SU-DHL-6 (cell line): ENCODE data around the gene SRSF4.

Experiments used
- H2AFZ ChIP-seq: fragments of 200-600 bp; sonication (generic); 2 replicates; pipeline ENCODE4 v1.6.1; 2014; ENCODE audit warnings: low read depth, mild to moderate bottlenecking, moderate library complexity, mixed read lengths, antibody characterized with exemption, low read length; ENCODE audit not compliant: severe bottlenecking
- H3F3A ChIP-seq: fragments of 200-600 bp; shearing (Covaris generic); 2 replicates; pipeline ENCODE4 v1.6.0; 2016; ENCODE audit warnings: antibody characterized with exemption, mild to moderate bottlenecking; ENCODE audit not compliant: insufficient read depth
- H3K27ac ChIP-seq: fragments of 200-600 bp; sonication (generic); 2 replicates; pipeline ENCODE4 v1.5.1; 2016; ENCODE audit warnings: low read depth, mild to moderate bottlenecking, low read length, moderate library complexity, mixed read lengths
- H3K27me3 ChIP-seq: fragments of 200-600 bp; sonication (generic), shearing (Covaris generic); 2 replicates; pipeline ENCODE4 v1.6.0; 2014; ENCODE audit warnings: mild to moderate bottlenecking, low read length
- H3K36me3 ChIP-seq: fragments of 200-600 bp; sonication (generic); 2 replicates; pipeline ENCODE4 v1.6.1; 2014; ENCODE audit warnings: mild to moderate bottlenecking, low read length, mixed read lengths
- H3K4me2 ChIP-seq: fragments of 300-600, 200-600 bp; shearing (Covaris generic), sonication (generic); 2 replicates; pipeline ENCODE4 v1.6.0; 2014; ENCODE audit warnings: low read length, low read depth, mild to moderate bottlenecking; ENCODE audit not compliant: poor library complexity, severe bottlenecking
- H3K4me3 ChIP-seq: fragments of 200-600 bp; sonication (generic); 2 replicates; pipeline ENCODE4 v1.5.1; 2014; ENCODE audit warnings: antibody characterized with exemption, low read length, mild to moderate bottlenecking, mixed read lengths; ENCODE audit not compliant: insufficient read depth, poor library complexity, severe bottlenecking
- H3K79me2 ChIP-seq: fragments of 200-600 bp; sonication (generic); 2 replicates; pipeline ENCODE4 v1.6.1; 2014; ENCODE audit warnings: mild to moderate bottlenecking, low read length, moderate library complexity; ENCODE audit not compliant: insufficient read depth
- H3K9ac ChIP-seq: fragments of 200-600 bp; sonication (generic); 2 replicates; pipeline ENCODE4 v1.7.0; 2014; ENCODE audit warnings: mild to moderate bottlenecking, low read length
- H3K9me2 ChIP-seq: fragments of 200-600 bp; sonication (generic); replicated peaks from 2 replicates; pipeline ENCODE4 v1.6.1; 2014; ENCODE audit warnings: low read length; ENCODE audit not compliant: insufficient read depth
- H3K9me3 ChIP-seq: fragments of 200-600 bp; sonication (generic); 2 replicates; pipeline ENCODE4 v1.6.1; 2014; ENCODE audit warnings: low read length, mixed read lengths; ENCODE audit not compliant: insufficient read depth
- H4K20me1 ChIP-seq: fragments of 200-600 bp; sonication (generic); 2 replicates; pipeline ENCODE4 v1.6.1; 2014; ENCODE audit warnings: low read depth, mild to moderate bottlenecking, antibody characterized with exemption, low read length, moderate library complexity, mixed read lengths
- CTCF ChIP-seq: fragments of 200-600 bp; sonication (generic); IDR thresholded peaks from one replicate; pipeline ENCODE4 v1.5.1; 2017; ENCODE audit warnings: antibody characterized with exemption, mild to moderate bottlenecking, low read length, moderate library complexity; ENCODE audit not compliant: insufficient read depth, poor library complexity, severe bottlenecking
- EZH2phosphoT487 ChIP-seq: fragments of 200-600 bp; sonication (generic), shearing (Covaris generic); conservative IDR thresholded peaks from 2 replicates; pipeline ENCODE4 v1.6.1; 2018; ENCODE audit warnings: mild to moderate bottlenecking, antibody characterized with exemption, low read length, moderate library complexity, mixed read lengths

SRSF4 gene

GRCh38 chr1:29218223-29218622, 36.5 kb upstream of the SRSF4 start:
- no peak overlapping the region for H3K4me3 ChIP-seq
- no peaks in the 10 kb centered on the region for H3F3A ChIP-seq
- no peak for TF ChIP-seq EZH2phosphoT487
- no peak for TF ChIP-seq CTCF
- 0 out of 2 replicates have a peak, but pooled peaks cover 6% of the 10 kb centered on the region for H3K36me3 ChIP-seq
- no peaks in the 10 kb centered on the region for H3K9me3 ChIP-seq
- H4K20me1 ChIP-seq: no peaks in the 10 kb centered on the region
- no peaks in the 10 kb centered on the region for H3K79me2 ChIP-seq
- no peak overlapping the region for H3K27ac ChIP-seq
- no peak overlapping the region for H3K9ac ChIP-seq
- H3K4me2 ChIP-seq: no peak overlapping the region
- no peaks in the 10 kb centered on the region for H3K9me2 ChIP-seq
- H2AFZ ChIP-seq: no peak overlapping the region
- no peaks in the 10 kb centered on the region for H3K27me3 ChIP-seq

GRCh38 chr1:29217633-29218032, 35.9 kb upstream of the SRSF4 start:
- H3K79me2 ChIP-seq: no peaks in the 10 kb centered on the region
- no peak overlapping the region for H2AFZ ChIP-seq
- TF ChIP-seq CTCF (no peak), EZH2phosphoT487 (no peak)
- H4K20me1 ChIP-seq: no peaks in the 10 kb centered on the region
- H3K4me3 ChIP-seq: no peak overlapping the region
- 0 out of 2 replicates have a peak, but pooled peaks cover 6% of the 10 kb centered on the region for H3K36me3 ChIP-seq
- H3K27ac ChIP-seq: no peak overlapping the region
- H3K9me3 ChIP-seq: no peaks in the 10 kb centered on the region
- no peak overlapping the region for H3K9ac ChIP-seq
- H3K4me2 ChIP-seq: no peak overlapping the region
- H3F3A ChIP-seq: no peaks in the 10 kb centered on the region
- H3K27me3 ChIP-seq: no peaks in the 10 kb centered on the region
- H3K9me2 ChIP-seq: no peaks in the 10 kb centered on the region

GRCh38 chr1:29213055-29213454, 31.4 kb upstream of the SRSF4 start:
- H3K79me2 ChIP-seq: no peaks in the 10 kb centered on the region
- no peak overlapping the region for H3K27ac ChIP-seq
- H3K9me2 ChIP-seq: no peaks in the 10 kb centered on the region
- no peaks in the 10 kb centered on the region for H3K27me3 ChIP-seq
- no peak overlapping the region for H3K4me3 ChIP-seq
- H2AFZ ChIP-seq: no peak overlapping the region
- no peak overlapping the region for H3K9ac ChIP-seq
- H3F3A ChIP-seq: no peaks in the 10 kb centered on the region
- TF ChIP-seq CTCF (no peak), EZH2phosphoT487 (no peak)
- no peaks in the 10 kb centered on the region for H3K36me3 ChIP-seq
- no peaks in the 10 kb centered on the region for H3K9me3 ChIP-seq
- no peak overlapping the region for H3K4me2 ChIP-seq
- H4K20me1 ChIP-seq: no peaks in the 10 kb centered on the region
